ENCODE measurements around the gene VWA8. TPM values are rescaled to one million over a fixed set of nuclear protein-coding genes. Genes with fewer than 3 reads are reported as not detected.

The VWA8 gene
- total RNA-seq, 1 donor from 2014 or later = 14.6 TPM

DNA sequence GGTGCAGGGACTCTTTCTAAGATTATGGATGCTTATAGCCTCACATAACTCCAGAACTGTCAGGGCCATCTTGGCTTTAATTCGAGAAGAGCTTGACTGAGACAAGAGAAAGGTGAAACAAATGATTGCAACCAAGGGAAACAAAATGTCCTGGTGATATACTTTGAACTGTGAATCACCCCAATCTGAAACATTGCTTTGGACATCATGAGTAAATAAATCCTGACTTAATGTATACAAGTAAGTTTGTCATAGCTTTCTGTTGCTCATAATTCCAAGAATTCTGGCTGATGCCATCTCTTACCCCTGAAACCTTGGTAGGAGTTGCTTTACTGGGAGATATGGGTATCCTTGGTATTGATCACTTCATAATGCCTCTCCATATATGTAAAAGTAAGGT, 5.8 kb upstream of the VWA8 start:
- DNase-seq (ENCODE audit: low read depth) = no peak
- Histone ChIP-seq H3K4me3 (ENCODE audit: low read depth, low read length) (no peak overlapping the region), H3K36me3 (ENCODE audit: control insufficient read depth, insufficient read depth, low read length) (no peaks in the 10 kb centered on the region), H3K27me3 (ENCODE audit: control insufficient read depth, insufficient read depth, low read length) (no peaks in the 10 kb centered on the region)
- TF ChIP-seq, protein P1, sequence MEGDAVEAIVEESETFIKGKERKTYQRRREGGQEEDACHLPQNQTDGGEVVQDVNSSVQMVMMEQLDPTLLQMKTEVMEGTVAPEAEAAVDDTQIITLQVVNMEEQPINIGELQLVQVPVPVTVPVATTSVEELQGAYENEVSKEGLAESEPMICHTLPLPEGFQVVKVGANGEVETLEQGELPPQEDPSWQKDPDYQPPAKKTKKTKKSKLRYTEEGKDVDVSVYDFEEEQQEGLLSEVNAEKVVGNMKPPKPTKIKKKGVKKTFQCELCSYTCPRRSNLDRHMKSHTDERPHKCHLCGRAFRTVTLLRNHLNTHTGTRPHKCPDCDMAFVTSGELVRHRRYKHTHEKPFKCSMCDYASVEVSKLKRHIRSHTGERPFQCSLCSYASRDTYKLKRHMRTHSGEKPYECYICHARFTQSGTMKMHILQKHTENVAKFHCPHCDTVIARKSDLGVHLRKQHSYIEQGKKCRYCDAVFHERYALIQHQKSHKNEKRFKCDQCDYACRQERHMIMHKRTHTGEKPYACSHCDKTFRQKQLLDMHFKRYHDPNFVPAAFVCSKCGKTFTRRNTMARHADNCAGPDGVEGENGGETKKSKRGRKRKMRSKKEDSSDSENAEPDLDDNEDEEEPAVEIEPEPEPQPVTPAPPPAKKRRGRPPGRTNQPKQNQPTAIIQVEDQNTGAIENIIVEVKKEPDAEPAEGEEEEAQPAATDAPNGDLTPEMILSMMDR (IDR thresholded peaks at IDR 0.05; ENCODE audit: insufficient read depth, low read length, poor library complexity, severe bottlenecking) = no peak

DNA sequence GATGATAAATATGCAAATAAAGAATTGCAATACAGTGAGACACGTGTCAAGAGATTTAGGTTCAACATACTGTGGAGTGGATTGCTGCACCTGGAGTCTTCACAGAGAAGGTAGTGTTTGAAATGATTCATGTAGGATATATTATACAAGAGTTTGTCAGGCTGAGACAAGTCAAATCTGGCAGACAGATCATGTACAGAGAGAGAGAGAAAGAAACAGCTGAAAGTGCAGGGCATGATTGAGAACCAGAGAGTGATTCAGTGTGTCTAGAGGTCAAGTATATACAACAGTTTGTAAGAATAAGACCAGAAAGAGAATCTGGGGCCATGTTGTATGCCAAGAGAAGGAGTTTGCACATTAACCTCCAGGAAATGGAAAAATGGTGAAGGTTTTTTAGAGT, 2.1 kb upstream of the VWA8 start:
- no peak for DNase-seq (ENCODE audit: low read depth)

DNA sequence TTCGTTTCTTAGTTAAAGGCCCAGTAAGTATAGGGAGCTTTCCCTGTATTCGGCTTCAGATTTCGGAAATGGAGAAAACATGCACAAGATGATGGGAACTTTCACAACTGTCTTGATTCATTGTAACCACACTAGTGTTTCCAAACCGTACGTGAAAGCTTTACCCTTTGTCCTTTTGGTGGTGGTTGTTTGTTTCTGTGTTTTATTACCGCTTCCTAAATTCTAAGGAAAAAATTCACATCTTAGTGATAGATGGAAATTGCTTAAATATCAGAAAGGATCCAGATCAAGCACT, 504 bp upstream of the VWA8 start:
- H3K4me3 ChIP-seq (ENCODE audit: low read depth, low read length) = peak overlapping the region; percentile 86
- H3K27me3 ChIP-seq (ENCODE audit: control insufficient read depth, insufficient read depth, low read length) = no peaks in the 10 kb centered on the region
- DNase-seq (ENCODE audit: low read depth) = no peak
- TF ChIP-seq, protein P1 (IDR thresholded peaks at IDR 0.05; ENCODE audit: insufficient read depth, low read length, poor library complexity, severe bottlenecking) = no peak
- H3K36me3 ChIP-seq (ENCODE audit: control insufficient read depth, insufficient read depth, low read length) = no peaks in the 10 kb centered on the region

More for the DNA sequence above, 2.1 kb upstream of the VWA8 start:
- TF ChIP-seq, protein P1 (IDR thresholded peaks at IDR 0.05; ENCODE audit: insufficient read depth, low read length, poor library complexity, severe bottlenecking) = no peak
- H3K27me3 ChIP-seq (ENCODE audit: control insufficient read depth, insufficient read depth, low read length) = no peaks in the 10 kb centered on the region
- H3K4me3 ChIP-seq (ENCODE audit: low read depth, low read length) = no peak overlapping the region
- H3K36me3 ChIP-seq (ENCODE audit: control insufficient read depth, insufficient read depth, low read length) = no peaks in the 10 kb centered on the region

DNA sequence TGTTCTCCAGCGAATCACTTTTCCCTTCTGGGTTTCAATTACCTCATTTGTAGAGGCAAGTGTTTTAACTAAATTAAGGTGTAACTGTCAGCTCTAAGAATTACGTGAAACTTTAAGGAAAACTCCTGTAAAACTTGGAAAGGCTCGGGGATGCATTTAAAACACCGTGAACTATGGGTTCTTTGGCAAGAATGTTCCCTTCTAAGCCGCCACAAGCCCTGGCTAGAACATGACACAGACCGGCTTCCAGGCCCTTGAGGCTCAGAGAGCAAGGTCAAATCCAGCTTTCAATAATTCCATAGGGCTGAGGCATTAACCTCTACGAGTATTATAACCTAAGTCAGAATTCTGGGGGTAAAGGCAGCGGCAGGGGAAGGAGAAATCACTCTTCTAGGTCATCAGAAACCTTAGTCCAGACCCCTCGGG, 685 bp downstream of the VWA8 start:
- H3K4me3 ChIP-seq (ENCODE audit: low read depth, low read length) = peak overlapping the region; percentile 86
- TF ChIP-seq, protein P1 (IDR thresholded peaks at IDR 0.05; ENCODE audit: insufficient read depth, low read length, poor library complexity, severe bottlenecking) = no peak
- no peaks in the 10 kb centered on the region for H3K27me3 ChIP-seq (ENCODE audit: control insufficient read depth, insufficient read depth, low read length)
- H3K36me3 ChIP-seq (ENCODE audit: control insufficient read depth, insufficient read depth, low read length) = no peaks in the 10 kb centered on the region
- no peak for DNase-seq (ENCODE audit: low read depth)

DNA sequence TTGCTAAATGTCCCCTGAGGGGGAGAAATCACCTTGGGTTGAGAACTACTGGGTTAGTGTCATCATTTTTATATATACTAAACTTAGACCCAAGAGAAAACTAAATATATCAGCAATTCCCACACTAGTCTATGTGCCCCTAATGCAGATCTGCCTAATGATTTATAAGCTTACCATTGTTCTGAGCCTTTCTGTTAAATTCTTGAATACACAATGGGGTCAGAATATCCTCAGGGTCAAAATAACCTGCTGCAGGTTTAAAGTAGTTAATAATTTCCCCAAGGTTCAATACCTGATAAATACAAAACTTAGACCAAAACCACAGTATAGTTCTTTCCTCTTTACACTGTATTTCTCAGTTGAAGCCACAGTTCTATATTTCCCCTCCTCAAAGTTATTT, 4.6 kb downstream of the VWA8 start:
- H3K4me3 ChIP-seq (ENCODE audit: low read depth, low read length) = no peak overlapping the region
- no peak for DNase-seq (ENCODE audit: low read depth)
- TF ChIP-seq, protein P1 (IDR thresholded peaks at IDR 0.05; ENCODE audit: insufficient read depth, low read length, poor library complexity, severe bottlenecking) = no peak
- H3K36me3 ChIP-seq (ENCODE audit: control insufficient read depth, insufficient read depth, low read length) = no peaks in the 10 kb centered on the region
- H3K27me3 ChIP-seq (ENCODE audit: control insufficient read depth, insufficient read depth, low read length) = no peaks in the 10 kb centered on the region

DNA sequence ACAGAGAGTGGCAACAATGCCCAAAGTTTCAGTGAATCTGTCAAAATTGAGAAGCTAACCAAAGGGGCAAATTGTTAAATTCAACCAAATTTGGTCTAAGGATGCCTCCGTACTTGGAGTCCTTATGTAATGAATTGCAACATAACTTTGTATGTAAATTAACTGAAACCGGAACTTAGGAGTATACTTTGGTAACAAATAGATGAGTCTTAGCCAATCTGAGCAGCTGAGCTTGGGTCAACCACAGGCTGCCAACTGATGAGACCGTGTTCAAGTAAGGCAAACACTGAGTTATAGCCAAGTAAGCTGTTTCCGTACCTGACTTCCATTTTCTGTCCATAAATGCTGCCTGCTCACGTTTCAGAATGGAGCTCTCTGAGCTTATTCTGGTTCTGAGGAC, 5.3 kb downstream of the VWA8 start:
- TF ChIP-seq, protein P1 (IDR thresholded peaks at IDR 0.05; ENCODE audit: insufficient read depth, low read length, poor library complexity, severe bottlenecking) = no peak
- no peak overlapping the region for H3K4me3 ChIP-seq (ENCODE audit: low read depth, low read length)
- no peaks in the 10 kb centered on the region for H3K36me3 ChIP-seq (ENCODE audit: control insufficient read depth, insufficient read depth, low read length)

More for the DNA sequence above, 5.3 kb downstream of the VWA8 start:
- H3K27me3 ChIP-seq (ENCODE audit: control insufficient read depth, insufficient read depth, low read length) = no peaks in the 10 kb centered on the region
- no peak for DNase-seq (ENCODE audit: low read depth)
